GM21737 (cell line): ENCODE data around the gene HNF4A.

Experiments used
- ATAC-seq: cut with Tn5 transposase; IDR thresholded peaks from one replicate; pipeline ENCODE4 v1.9.1; 2021; ENCODE audit warnings: mild to moderate bottlenecking, moderate library complexity; ENCODE audit not compliant: unreplicated experiment

The HNF4A gene

GRCh38 chr20:44405257-44405656 lies 49.8 kb downstream of the HNF4A start:
- no peak for ATAC-seq

- ATAC-seq = no peak
Measured at GRCh38 chr20:44405785-44406571, 50.5 kb downstream of the HNF4A start.

GRCh38 chr20:44406572-44407137 lies 51.2 kb downstream of the HNF4A start:
- no peak for ATAC-seq

- ATAC-seq = no peak
Measured at GRCh38 chr20:44407402-44408184, 52.1 kb downstream of the HNF4A start.

GRCh38 chr20:44409132-44409600 lies 53.7 kb downstream of the HNF4A start:
- no peak for ATAC-seq

- ATAC-seq = no peak
Measured at GRCh38 chr20:44410583-44411019, 55.1 kb downstream of the HNF4A start.

- ATAC-seq = no peak
Measured at GRCh38 chr20:44411020-44411756, 55.7 kb downstream of the HNF4A start.

GRCh38 chr20:44411757-44412401 lies 56.4 kb downstream of the HNF4A start:
- ATAC-seq = no peak

- ATAC-seq = no peak
Measured at GRCh38 chr20:44412402-44413144, 57.1 kb downstream of the HNF4A start.

- no peak for ATAC-seq
Measured at GRCh38 chr20:44413575-44414345, 58.3 kb downstream of the HNF4A start.

GRCh38 chr20:44414346-44414714 lies 58.8 kb downstream of the HNF4A start:
- no peak for ATAC-seq

- ATAC-seq = no peak
Measured at GRCh38 chr20:44414808-44415207, 59.3 kb downstream of the HNF4A start.

- no peak for ATAC-seq
Measured at GRCh38 chr20:44415833-44416715, 60.6 kb downstream of the HNF4A start.

- ATAC-seq = no peak
Measured at GRCh38 chr20:44418069-44418905, 62.8 kb downstream of the HNF4A start.

GRCh38 chr20:44419131-44419844 lies 63.8 kb downstream of the HNF4A start:
- ATAC-seq = no peak

GRCh38 chr20:44420497-44420896 lies 65.0 kb downstream of the HNF4A start:
- no peak for ATAC-seq

GRCh38 chr20:44422083-44422482 lies 66.6 kb downstream of the HNF4A start:
- ATAC-seq = no peak
